ENCODE measurements around the gene MAML2.

DNA sequence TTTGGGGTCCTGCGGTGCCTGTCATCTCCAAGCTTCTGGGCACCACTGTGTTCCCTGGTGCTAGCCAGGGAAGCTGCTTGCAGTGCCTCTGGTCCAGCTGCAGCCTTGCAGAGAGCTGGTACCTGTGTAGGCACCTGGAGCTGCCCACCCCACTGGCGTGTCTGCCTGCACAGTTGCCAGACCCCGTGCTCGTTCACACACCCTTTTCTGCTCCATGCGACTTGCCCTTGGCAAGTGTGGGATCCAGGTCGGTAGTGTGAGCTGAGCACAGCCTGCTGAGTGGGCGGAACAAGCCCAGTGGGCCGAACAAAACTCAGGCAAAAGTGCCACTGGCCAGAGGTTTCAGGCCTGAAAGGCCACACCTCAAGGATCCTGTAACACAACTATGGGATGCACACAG lies 272.5 kb downstream of the MAML2 start:
- TF ChIP-seq, protein P1, sequence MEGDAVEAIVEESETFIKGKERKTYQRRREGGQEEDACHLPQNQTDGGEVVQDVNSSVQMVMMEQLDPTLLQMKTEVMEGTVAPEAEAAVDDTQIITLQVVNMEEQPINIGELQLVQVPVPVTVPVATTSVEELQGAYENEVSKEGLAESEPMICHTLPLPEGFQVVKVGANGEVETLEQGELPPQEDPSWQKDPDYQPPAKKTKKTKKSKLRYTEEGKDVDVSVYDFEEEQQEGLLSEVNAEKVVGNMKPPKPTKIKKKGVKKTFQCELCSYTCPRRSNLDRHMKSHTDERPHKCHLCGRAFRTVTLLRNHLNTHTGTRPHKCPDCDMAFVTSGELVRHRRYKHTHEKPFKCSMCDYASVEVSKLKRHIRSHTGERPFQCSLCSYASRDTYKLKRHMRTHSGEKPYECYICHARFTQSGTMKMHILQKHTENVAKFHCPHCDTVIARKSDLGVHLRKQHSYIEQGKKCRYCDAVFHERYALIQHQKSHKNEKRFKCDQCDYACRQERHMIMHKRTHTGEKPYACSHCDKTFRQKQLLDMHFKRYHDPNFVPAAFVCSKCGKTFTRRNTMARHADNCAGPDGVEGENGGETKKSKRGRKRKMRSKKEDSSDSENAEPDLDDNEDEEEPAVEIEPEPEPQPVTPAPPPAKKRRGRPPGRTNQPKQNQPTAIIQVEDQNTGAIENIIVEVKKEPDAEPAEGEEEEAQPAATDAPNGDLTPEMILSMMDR (IDR thresholded peaks at IDR 0.05): no peak
- TF ChIP-seq POLR2AphosphoS5 (IDR thresholded peaks at IDR 0.05) (no peak), EP300 (IDR thresholded peaks at IDR 0.05; ENCODE audit: low read depth) (no peak), POLR2A (IDR thresholded peaks at IDR 0.05) (no peak)
